Activated CD4-positive, alpha-beta T cell treated with anti-CD3 and anti-CD28 coated beads, Interleukin-10, Interleukin-2, amounts not matched to agents 100 ng/mL and 50 ng/mL, durations not matched to agents 16 hours and 8 hours (primary cell): ENCODE measurements around the gene CYP2A6.
"Not testable (repeated sequence)": the region's sequence is repeated elsewhere in the genome, so short reads cannot be mapped to it uniquely, and the experiment has no call there.

ENCODE experiments used
- DNase-seq: peaks from one replicate; pipeline ENCODE4 v3.0.0-alpha.2; 2020

CYP2A6 gene, protein sequence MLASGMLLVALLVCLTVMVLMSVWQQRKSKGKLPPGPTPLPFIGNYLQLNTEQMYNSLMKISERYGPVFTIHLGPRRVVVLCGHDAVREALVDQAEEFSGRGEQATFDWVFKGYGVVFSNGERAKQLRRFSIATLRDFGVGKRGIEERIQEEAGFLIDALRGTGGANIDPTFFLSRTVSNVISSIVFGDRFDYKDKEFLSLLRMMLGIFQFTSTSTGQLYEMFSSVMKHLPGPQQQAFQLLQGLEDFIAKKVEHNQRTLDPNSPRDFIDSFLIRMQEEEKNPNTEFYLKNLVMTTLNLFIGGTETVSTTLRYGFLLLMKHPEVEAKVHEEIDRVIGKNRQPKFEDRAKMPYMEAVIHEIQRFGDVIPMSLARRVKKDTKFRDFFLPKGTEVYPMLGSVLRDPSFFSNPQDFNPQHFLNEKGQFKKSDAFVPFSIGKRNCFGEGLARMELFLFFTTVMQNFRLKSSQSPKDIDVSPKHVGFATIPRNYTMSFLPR

DNA sequence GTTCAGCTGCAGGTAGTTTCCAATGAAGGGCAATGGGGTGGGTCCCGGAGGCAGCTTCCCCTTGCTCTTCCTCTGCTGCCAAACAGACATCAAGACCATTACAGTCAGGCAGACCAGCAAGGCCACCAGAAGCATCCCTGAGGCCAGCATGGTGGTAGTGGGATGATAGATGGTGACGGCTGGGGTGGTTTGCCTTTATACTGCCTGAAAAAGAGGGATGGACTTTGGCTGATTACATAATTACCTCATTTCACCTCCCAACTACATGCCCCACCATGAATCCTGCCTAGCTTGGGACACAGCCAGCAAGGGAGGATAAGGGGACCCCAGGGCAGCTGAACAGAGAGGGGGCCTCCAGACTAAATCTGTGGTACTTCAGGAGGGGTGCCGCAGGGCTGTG, at the start of gene CYP2A6:
Gene CYP2A6, minus strand, starts transcription at position 171 of the 400 bp plus-strand sequence. Its CDS starts 21 bp downstream, at position 150.
- DNase-seq: not testable (repeated sequence)

DNA sequence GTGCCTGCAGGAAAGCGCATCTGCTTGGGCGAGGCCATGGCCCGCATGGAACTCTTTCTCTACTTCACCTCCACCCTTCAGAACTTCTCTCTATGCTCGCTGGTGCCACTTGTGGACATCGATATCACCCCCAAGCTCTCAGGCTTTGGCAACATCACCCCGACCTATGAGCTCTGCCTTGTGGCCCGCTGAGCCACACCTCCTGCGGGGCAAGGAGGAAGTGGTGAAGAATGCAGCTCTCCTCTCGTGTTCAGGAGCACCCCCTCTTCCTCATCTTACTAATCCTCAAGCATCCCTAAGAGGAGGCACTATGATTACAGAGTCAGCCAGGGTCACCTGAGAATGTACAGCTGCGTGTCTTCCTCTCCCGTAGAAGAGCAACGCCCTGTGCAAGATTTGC, 49.7 kb upstream of the CYP2A6 start:
- DNase-seq: peak; percentile 33

DNA sequence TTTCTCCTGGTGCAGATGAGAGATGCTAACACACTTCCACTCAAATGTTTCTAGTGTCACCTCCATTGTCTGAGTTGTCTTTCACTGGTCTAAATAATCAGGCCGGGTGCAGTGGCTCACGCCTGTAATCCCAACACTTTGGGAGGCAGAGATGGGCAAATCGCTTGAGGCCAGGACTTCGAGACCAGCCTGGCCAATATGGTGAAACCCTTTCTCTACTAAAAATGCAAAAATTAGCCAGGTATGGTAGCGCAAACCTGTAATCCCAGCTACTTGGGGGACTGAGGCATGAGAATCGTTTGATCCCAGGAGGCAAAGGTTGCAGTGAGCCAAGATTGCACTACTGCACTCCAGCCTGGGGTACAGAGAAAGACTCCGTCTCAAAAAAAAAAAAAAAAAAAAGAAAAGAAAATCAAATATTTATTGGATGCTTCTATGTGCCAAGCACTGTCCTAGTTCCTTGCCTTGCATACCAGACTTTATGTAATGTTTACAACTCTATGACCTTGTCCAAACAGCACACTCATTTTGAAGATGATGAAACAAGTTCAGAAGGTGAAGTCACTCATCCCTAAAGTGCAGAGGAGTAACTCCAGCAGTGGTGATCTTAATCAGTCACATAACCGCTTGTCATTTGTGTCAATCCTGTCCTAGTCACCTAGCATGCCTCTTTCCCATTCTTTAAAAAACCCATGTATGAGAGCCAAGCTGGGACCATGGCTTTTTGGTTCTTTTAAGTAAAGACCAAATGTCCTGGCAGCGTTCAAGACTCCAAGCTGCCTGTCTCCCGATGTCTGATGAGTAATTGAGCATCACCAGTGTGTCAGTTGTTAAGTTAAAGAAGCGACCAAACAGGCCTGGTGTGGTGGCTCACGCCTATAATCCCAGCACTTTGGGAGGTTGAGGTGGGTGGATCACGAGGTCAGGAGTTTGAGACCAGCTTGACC, 46.9 kb upstream of the CYP2A6 start:
- DNase-seq: peak; percentile 69

DNA sequence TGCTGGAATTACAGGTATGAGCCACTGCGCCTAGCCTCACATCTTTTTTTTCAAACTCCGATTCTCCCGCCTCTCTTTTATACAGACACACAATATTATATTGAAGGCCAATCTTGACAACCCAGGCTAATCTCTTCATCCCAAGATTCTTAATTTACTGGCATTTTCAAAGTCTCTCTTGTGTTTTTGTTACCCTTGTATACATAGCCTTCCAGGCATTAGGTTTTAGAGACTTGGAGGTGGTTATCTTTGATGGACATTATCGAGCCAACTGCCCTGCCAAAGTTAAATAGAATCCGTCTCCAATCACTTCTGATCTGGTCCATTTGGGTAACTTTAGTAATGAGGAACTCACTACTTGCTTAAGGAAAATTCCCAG, 46.2 kb upstream of the CYP2A6 start:
- DNase-seq: no peak

DNA sequence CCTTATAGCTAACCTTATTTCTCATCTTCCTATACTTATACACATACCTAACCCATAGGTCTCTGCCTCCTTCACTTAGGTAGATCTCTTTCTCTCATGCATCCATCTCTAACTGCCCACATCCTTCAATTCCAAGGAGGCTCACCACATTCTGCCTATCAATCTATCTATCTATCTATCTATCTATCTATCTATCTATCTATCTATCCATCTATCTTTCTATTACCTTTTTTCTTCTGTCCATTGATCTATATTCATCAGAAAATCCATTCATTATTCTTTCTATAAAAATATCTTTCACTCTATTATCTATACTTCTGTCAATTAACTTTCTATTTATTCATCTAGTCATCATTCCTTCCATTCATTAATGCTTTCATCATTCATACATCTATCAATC, 42.9 kb upstream of the CYP2A6 start:
- no peak for DNase-seq

DNA sequence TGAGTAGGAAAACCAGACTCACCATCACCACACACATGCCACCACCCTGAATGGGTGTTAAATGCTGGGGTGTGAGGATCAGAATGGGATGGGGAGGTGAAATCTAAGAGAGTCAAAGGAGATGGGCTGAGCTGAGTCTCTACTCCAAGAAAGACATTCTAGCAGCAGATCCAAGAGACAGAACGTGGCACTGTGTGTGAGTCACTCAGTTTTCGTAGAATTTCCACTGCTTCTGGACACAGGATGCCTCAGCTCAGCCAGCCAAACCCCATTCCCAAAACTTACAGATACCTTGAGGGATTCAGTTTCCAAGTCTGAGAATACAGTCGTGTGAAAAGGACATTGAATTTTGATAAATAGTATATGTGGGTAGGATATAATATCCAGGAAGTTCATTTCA, 39.1 kb upstream of the CYP2A6 start:
- no peak for DNase-seq

DNA sequence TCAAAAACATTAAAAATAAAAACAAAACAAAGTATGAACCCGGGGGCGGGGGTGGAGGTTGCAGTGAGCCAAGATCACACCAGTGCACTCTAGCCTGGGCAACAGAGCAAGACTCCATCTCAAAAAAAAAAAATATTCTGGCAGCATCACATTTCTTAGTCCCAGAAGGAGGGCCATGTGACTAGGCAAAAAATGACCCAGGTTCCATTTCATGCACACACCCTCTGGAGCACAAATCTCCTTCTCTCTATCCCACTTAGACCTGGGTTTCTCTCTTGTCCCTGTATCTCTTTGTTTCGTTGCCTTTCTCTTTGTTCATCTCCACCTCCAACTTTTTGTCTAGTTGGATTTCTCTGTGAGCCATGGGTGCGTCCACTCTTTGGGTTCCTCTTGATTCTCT, 37.9 kb upstream of the CYP2A6 start:
- DNase-seq: no peak

DNA sequence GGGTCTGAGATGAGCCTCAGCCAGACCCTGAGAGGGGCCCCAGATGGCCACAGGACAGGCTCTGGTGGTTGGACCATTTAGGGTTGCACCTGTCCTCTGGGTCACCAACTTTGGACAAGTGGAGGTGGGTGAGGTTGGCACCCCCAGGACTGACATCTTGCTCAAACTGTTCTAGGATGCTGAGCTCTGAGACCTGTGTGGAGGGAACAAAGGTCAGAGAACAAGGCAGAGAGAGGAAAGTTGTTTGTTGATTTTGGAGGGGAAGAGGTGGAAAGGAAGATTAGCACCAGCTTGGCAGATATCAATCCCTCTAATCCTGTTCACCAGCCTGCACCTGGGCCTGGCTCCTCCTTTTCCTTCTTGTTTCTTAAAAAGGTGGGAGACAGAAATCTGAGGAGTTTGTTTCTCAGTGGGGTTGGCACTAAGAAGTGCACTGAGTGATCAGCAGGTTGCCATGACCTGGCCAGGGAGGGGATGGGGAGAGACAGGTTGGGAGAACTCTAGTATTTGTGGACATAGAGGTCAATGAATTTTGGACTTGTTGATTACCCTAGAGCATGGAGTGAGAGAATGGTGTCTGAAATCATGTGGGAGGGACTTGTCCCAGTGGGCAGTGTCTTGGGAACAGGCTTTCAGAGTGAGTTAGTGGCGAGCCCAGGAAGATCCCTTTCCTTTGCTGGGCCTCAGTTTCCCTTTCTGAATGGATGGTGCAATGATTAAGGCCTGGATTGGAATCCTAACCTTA, 34.1 kb upstream of the CYP2A6 start:
- not testable (repeated sequence) for DNase-seq

DNA sequence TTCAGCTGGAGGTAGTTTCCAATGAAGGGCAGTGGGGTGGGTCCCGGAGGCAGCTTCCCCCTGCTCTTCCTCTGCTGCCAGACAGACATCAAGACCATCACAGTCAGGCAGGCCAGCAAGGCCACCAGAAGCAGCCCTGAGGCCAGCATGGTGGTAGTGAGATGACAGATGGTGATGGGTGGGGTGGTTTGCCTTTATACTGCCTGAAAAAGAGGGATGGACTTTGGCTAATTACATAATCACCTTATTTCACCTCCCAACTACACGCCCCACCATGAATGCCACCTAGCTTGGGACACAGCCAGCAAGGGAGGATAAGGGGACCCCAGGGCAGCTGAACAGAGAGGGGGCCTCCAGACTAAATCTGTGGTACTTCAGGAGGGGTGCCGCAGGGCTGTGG, 31.8 kb upstream of the CYP2A6 start, which contains the start of gene CYP2A7:
Gene CYP2A7, minus strand, starts transcription at position 170 of the 400 bp plus-strand sequence. Its CDS starts 21 bp downstream, at position 149.
- not testable (repeated sequence) for DNase-seq

DNA sequence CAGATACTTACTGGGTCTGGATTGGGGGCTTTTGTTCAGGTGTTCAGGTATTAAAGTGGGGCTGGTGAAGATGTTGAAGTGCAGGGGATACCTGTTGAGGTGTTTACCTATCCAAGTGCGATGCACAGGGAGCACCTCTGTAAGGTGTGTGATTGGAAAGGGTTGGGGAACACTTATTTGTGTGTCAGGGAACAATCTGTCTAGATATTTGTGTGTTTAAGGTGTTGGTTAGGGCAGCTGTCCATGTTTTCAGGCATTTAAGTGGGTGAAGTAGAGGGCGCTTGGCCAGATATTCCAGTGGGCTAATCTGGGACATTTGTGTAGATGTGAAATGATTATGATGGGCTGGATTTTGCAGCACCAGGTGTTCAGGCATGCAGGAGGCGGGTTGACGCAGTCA, 29.1 kb upstream of the CYP2A6 start:
- DNase-seq: not testable (repeated sequence)

DNA sequence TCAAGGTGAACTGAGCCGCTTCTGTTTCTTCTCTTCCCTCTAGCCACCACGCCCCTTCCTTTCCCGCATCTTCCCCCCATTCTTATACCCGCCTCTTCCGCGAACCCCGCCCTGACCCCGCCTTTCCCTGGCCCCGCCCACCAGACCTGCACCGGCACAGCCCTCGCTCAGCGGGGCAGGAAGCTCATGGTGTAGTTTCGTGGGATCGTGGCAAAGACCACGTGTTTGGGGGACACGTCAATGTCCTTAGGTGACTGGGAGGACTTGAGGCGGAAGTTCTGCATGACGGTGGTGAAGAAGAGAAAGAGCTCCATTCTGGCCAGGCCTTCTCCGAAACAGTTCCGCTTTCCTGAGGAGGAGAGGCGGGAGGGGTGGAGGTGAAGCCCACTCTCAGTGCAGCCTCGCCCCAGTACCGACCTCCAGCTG, 25.3 kb upstream of the CYP2A6 start:
- DNase-seq: peak; percentile 92

DNA sequence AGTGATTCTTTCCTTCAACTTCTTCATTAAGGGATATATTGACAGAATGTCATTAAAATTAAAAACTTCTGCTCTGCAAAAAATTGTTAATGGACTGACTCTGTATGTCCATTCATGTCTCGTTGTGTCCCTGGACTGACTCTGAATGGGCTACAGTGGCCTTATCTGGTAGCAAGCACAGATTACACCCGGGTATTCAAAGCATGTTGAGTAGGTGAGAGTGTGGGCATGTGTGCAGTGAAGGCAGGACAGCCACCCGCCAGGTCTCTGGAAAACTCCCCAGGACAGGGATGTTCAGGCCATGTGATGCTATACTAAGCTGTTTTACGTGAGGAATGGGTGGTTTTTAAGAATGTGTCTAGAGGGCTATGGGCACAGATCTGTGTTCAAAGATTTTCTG, 24.6 kb upstream of the CYP2A6 start:
- DNase-seq: not testable (repeated sequence)

DNA sequence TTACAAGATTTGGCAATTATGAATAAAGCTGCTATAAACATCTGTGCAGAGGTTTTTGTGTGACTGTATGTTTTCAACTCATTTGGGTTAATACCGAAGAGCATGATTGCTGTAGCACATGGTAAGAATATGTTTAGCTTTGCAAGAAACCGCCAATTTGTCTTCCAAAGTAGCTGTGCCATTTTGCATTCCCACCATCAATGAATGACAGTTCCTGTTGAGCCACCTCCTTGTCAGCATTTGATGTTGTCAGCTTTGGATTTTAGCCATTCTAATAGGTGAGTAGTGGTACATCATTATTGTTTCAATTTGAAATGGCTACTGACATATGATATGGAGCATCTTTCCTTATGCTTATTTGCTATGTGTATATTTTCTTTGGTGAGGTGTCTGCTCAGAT, 23.6 kb upstream of the CYP2A6 start:
- DNase-seq: not testable (repeated sequence)

DNA sequence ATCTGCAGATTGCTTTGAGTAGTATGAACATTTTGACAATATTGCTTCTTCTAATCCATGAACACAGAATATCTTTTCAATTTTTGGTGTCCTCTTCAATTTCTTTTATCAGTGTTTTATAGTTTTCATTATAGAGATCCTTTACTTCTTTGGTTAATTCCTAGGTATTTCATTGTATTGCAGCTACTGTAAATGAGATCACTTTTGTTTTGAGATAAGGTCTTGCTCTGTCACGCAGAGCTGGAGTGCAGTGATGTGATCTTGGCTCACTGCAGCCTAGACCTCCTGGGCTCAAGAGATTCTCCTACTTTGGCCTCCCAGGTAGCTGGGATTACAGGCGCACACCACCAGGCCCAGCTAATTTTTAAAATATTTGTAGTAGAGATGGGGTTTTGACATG, 22.0 kb upstream of the CYP2A6 start:
- no peak for DNase-seq

DNA sequence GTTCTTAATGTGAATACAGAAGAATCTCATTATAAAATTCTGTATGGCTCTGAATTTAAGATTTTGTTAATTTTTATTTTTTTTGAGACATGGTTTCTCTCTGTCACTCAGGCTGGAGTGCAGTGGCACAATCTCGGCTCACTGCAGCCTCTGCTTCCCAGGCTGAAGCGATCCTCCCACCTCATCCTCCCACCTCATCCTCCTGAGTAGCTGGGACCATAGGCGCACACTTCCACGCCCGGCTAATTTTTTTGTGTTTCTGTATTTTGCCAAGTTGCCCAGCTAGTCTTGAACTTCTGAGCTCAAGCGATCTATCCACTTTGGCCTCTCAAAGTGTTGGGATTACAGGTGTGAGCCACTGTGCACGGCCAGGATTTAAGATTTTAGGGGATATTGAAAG, 17.5 kb upstream of the CYP2A6 start:
- DNase-seq: no peak

DNA sequence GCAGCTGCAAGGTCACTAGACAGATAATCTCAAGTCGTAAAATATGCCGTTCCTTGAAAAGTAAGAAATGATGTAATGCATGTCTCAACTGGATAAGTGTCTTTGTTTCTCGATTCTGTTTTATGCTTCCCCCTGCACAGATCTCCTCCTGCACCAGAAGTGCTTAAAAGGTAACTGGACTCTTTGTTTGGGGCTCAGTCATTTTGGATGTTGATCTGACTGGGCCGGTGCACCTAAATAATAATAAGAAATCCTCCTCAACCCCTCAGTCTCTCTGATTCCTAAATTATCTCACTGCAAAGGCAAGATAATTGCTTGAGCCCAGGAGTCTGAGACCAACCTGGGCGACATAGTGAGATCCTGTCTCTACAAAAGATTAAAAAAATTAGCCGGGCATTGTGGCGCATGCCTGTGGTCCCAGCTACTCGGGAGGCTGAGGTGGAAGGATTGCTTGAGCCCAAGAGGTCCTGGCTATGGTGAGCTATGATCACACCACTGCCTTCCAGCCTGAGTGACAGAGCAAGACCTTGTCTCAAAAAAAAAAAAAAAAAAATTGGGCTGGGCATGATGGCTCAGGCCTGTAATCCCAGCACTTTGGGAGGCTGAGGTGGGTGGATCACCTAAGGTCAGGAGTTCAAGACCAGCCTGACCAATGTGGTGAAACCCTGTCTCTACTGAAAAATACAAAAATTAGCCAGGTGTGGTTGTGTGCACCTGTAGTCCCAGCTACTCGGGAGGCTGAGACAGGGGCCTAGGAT, 14.7 kb upstream of the CYP2A6 start:
- DNase-seq: not testable (repeated sequence)

DNA sequence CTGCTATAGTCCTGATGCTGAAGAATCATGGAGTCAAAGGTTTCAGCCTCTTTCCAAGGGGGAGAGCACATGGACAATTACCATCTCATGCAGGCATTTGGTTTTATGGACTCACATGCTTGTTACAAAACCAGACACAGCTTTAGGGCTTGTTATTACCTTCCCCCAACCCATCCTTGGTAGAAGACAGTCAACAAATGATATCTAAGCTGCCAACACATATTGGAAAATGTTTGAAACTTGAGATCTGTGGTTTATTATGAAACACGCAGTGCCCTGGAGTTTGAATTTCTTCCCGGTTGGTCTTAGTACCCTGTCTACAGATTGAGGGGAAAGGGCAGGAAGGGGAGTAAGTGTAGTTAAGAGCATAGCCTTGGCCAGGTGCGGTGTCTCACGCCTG, 12.5 kb upstream of the CYP2A6 start:
- no peak for DNase-seq

DNA sequence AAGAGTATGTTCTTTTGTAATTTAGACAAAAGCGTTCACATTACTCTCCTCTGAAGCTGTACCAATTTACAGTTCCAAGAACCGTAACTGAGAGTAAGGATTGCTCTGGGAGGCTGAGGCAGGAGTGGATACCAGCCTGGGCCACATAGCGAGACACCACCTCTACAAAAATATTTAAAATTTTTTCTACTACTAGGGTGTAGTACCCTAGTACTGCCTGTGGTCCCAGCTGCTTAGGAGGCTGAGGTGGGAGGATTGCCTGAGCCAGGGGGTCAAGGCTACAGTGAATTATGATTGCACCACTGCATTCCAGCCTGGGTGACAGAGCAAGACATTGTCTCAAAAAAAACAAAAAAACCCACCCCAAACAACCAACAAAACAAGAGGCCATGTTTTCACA, 12.1 kb upstream of the CYP2A6 start:
- no peak for DNase-seq

DNA sequence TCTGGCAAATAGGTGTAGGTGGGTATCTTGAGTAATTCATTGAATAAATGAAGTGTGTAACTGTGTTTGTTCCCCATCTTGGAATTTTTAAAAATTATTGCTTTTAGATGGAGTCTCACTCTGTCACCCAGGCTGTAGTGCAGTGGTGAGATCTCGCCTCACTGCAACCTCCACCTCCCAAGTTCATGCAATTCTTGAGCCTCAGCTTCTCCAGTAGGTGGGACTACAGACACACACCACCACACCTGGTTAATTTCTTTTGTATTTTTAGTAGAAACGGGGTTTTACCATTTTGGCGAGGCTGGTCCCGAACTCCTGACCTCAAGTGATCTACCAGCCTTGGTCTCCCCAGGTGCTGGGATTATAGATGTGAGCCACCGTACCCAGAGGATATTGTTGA, 7.9 kb upstream of the CYP2A6 start:
- no peak for DNase-seq

DNA sequence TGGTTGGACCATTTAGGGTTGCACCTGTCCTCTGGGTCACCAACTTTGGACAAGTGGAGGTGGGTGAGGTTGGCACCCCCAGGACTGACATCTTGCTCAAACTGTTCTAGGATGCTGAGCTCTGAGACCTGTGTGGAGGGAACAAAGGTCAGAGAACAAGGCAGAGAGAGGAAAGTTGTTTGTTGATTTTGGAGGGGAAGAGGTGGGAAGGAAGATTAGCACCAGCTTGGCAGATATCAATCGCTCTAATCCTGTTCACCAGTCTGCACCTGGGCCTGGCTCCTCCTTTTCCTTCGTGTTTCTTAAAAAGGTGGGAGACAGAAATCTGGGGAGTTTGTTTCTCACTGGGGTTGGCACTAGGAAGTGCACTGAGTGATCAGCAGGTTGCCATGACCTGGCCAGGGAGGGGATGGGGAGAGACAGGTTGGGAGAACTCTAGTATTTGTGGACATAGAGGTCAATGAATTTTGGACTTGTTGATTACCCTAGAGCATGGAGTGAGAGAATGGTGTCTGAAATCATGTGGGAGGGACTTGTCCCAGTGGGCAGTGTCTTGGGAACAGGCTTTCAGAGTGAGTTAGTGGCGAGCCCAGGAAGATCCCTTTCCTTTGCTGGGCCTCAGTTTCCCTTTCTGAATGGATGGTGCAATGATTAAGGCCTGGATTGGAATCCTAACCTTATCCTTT, 2.4 kb upstream of the CYP2A6 start:
- not testable (repeated sequence) for DNase-seq

DNA sequence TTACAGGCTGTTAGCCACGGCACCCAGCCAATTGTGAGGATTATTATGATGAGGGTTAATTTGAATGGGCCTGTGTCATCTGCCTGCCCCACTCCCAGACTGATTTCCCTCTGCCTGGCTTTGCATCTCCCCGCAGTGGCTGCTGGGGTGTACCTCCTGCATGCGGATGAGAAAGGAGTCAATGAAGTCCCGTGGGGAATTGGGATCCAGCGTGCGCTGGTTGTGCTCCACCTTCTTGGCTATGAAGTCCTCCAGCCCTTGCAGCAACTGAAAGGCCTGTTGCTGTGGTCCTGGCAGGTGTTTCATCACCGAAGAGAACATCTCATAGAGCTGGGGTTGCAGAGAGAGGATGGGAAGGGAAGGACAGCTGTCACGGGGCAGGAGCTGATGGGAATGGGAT, 3.5 kb downstream of the CYP2A6 start:
- not testable (repeated sequence) for DNase-seq
